DMS53 treated with DMSO at 0.1 percent for 48 hours (cell line): Measurements from ENCODE around the gene ZNF737.
"Not testable (repeated sequence)": the region's sequence is repeated elsewhere in the genome, so short reads cannot be mapped to it uniquely, and the experiment has no call there.

Experiments used
- DNase-seq: peaks from one replicate; lab custom pipeline; 2025; ENCODE audit not compliant: unreplicated experiment; lab: John Stamatoyannopoulos, UW

ZNF737 gene

DNA sequence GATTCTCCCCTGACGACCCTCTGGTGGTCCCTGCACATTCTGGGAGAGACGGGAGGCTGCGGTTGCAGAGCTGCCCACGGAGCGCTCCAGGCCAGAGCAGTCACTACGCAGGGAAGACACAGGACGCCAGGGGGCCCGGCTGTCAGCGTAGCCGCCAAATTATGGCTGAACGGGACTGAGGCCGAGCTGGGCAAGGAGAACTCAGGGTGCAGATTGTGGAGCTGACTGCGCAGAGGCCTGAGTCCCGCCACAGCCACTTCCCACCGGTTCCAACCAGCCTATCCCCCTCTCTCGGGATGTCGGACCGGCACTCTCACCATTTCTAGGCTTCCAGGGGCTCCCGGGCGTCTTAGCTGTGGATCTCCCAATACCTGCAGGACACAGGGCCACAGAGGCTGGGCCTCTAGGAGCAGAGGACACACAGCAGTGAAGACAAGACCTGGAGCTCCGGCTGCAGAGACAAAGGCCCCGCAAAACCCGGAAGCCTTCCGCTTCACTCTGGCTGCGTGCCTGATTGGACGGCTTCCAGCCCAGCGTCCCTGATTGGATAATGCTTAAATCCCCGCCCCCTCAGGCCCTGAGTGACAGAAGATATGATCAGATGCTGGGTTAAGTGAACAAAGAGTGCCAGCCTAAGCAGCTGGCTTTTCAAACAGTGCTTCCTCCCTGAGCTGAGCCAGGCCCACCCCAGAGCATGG lies at the start of gene ZNF737:
Gene ZNF737, minus strand, starts transcription at position 461 of the 698 bp plus-strand sequence. Its CDS starts 141 bp downstream, at position 320.
- DNase-seq = peak; percentile 86

DNA sequence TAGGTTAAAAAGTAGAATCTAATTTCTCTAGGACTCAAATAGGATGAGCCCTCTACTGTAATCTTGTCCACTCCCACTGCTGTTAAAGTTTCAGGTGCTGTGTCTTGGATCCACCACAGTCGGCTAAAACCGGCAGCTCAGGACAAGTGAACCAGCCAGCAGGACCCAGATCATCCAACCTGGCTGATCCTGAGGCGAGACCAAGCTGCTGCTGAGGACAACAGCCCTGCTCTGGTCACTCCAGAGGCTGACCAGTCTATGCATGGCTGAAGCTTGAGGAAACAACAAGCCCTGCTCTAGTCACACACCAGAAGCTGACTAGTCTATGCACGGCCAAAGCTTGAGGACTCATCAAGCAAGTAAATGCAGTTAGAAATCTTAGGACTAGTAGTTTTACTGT lies 49.4 kb upstream of the ZNF737 start:
- not testable (repeated sequence) for DNase-seq

DNA sequence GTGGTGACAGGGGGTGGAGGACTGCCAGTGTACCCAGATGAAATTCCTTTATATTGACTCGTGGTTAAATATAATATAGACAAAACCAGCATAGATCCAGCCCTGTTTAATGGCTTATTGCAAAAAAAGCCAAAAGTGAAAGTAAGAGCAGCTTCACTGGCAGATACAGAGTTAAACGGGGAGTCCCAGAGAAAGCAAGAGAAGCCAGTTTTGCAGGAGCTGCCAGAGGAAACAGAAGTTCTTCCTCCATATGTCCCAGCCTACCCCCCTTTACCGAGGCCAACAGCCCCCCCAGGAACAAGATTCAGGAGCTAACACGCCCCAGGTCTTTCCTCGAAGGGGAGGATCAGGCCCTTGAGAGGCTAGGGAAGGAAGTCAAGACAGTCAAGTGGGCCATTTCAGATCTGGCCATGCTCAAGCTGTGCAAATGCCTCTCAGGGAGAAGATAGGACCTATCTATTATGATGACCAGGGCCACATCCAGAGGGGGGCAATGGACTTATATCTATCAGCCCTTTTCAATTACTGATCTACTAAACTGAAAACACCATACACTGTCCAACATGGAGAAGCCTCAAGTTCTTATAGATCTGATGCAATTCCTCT lies 47.2 kb upstream of the ZNF737 start:
- DNase-seq = no peak

DNA sequence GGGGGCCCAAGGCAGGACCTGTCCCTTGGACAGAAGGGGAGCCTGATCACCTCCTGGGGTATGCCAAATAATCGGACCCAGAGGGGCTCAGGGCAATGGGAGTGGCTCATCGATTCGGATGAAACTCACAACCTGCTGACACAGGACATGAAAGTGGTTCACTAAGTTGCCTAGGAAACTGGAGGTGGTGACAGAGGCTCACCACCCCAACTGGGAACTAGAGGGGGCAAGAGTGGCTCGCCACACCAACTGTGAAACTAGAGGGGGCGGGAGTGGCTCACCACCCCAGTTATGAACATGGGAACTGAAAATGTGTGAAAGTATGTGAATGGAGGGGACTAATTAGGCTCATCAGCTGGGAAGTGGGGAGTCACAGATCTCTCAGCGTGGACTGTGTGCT lies 46.3 kb upstream of the ZNF737 start:
- DNase-seq = no peak

DNA sequence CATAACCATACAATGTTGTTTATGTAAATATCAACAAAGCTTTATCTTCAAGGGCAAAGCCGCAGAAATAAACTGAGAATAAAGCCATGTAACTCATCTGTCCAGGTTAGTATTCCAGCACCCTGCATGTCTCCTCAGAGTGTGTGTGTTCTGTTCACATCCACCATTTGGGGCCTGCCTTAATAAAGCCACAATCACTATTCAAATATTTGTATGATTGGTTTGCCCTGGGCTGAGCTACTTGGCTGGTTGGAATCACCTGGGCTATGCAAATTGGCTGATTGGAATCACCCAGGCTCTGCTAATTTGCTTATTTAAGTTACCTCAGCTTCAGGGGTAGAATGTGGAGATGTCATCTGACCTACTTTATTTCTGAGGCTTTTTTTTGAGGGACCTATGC lies 42.4 kb upstream of the ZNF737 start:
- DNase-seq = no peak

DNA sequence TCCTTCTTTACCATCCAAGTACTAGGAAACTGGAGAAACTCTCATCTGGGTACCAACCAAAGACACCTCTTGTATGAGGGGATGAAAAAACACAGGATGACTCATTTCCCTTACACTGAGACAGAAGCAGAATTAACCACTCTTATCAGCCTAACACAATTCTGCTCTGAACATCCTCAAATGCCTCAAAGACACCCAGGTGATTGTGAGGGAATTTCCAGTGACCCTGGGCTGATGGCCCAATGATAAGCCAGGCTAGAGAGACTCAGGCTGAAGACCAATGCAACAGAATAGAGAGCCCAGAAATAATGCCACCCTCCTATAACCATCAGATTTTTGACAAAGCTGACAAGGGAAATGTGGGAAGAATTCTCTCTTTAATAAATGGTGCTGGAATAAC lies 7.0 kb downstream of the ZNF737 start:
- DNase-seq = peak; percentile 10

DNA sequence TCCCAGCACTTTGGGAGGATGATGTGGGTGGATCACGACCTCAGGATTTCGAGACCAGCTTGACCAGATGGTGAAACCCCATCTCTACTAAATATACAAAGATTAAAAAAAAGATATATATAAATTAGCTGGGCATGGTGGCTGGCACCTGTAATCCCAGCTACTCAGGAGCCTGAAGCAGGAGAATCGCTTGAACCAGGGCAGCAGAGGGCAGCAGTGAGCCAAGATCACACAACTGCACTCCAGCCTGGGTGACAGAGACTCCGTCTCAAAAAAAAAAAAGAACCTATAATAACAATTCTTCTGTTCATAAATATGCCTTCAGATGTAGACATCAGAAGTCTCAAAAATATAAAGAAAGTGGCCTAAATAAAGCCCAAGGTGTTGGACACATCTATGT lies 7.6 kb downstream of the ZNF737 start:
- DNase-seq = no peak

DNA sequence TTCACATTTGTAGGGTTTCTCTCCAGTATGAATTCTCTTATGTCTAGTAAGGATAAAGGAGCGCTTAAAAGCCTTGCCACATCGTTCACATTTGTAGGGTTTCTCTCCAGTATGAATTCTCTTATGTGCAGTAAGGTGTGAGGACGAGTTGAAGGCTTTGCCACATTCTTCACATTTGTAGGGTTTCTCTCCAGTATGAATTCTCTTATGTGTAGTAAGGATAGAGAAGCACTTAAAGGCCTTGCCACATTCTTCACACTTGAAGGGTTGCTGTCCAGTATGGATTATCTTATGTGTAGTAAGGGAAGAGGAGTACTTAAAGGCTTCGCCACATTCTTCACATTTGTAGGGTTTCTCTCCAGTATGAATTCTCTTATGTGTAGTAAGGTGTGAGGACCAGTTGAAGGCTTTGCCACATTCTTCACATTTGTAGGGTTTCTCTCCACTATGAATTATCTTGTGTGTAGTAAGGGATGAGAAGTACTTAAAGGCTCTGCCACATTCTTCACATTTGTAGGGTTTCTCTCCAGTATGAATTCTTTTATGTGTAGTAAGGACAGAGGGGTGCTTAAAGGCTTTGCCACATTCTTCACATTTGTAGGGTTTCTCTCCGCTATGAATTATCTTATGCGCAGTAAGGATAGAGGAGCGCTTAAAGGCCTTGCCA lies 20.8 kb downstream of the ZNF737 start:
- DNase-seq = not testable (repeated sequence)

DNA sequence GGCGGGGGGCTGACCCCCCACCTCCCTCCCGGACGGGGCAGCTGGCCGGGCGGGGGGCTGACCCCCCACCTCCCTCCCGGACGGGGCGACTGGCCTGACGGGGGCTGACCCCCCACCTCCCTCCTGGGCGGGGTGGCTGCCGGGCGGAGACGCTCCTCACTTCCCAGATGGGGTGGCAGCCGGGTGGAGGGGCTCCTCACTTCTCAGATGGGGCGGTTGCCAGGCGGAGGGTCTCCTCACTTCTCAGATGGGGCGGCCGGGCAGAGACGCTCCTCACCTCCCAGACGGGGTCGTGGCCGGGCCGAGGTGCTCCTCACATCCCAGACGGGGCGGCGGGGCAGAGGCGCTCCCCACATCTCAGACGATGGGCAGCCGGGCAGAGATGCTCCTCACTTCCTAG lies 35.3 kb downstream of the ZNF737 start:
- DNase-seq = not testable (repeated sequence)

DNA sequence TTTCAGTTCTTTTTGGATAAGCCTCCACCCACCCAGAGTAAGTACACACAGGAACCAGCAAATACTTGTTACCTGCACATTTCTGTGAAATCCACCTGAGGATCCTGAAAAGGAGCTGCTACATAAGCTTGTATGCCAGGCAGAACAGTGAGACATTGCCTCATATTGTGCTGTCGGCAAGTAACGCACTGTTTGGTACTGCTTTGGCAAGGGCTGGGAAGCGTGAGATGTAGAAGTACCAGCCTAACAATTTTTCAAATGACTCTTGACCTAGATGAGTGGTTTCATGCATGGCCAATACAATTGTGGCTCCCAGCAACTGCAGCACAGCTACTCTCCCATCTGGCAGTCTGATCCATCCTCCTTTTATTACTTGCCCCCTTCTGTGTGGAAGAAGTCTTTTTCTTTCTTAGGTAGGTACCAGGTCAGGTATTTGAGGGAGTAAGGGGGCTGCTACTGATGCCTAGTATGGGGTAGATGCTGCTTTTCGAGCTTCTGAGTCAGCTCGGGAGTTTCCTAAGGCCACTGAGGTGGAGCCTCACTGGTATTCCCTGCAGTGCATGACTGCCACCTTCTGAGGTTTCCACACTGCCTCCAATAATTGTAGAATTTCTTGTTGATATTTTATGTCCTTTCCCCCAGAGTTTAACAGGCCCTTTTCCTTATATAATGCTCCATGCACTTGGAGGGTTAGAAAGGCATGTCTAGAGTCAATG lies 52.2 kb downstream of the ZNF737 start:
- no peak for DNase-seq

DNA sequence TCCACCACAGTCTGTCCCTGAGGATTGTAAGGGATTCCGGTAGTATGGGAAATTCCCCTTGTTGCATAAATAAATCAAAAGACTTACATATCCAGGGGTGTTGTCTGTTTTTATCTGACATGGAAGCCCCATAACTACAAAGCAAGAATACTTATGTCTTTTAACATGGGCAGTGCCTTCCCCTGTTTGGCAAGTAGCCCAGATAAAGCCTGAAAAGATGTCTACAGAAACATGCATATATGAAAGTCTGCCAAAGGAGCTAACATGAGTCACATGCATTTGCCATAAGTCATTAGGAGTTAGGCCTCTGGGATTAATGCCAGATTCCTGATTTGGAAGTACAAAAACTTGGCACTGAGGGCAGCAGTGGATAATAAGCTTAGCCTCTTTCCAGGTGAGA lies 62.1 kb downstream of the ZNF737 start:
- no peak for DNase-seq
